HG03066 (cell line): ENCODE results near the gene TYK2.
"Not testable (repeated sequence)": the region's sequence is repeated elsewhere in the genome, so short reads cannot be mapped to it uniquely, and the experiment has no call there.

ENCODE experiments used
- ATAC-seq: cut with Tn5 transposase; IDR thresholded peaks from one replicate; pipeline ENCODE4 v1.9.1; 2021; ENCODE audit warnings: low read depth; ENCODE audit not compliant: unreplicated experiment

TYK2 gene

DNA sequence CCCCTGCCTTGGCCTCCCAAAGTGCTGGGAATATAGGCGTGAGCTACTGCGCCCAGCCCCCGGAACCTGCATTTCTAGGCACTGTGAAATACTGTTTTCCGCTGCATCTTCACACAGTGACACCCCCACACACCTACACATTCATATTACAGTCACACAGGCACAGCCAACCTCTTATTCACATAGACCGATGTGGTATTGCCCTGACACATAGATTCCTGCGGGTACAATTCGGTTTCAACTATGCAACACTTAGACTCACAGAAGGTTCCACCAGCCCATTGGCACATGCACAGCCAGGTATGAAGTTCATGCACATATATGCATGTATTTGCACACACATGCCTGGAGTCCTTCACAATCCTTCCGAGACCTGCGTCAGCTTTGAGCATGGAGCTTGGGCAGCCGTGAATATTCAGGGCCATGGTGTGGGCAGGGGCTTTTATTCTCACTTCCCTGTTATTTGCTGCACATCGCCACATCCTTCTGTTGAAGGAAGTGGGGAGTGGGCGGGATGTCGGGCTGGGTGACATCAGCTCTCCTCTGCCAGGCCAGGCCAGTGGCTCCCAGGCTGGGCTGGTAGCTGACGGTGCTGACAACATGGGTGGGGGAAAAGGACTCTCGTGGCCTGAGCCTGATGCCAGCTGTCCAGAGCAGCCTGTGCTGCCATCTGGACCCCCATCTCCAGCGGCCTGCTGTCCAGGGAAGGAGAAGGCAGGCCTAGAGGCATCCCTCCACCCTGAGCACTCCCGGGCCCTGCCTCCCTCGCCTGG is 28.3 kb upstream of the TYK2 start:
- ATAC-seq: no peak

DNA sequence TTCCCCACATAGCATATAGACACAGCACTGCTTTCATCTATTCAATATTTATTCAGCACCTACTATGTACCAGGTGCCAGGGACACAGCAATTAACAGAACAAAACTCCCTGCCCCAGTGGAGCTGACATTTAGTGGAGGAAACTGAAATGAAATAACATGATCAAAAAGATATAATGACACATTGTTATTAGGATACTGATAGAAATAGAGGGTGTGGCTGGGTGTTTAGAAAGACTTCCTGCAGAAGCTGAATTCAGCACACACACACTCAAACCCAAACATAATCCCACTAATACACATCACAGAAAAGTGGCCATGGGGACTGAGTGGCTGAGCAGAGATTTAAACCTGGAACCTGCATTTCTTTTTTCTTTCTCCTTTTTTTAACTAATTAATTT is 26.7 kb upstream of the TYK2 start:
- ATAC-seq: no peak

- ATAC-seq: no peak
Measured at GRCh38 chr19:10406191-10406590, 25.8 kb upstream of the TYK2 start.

- ATAC-seq: no peak
Measured at GRCh38 chr19:10404888-10405820, 24.8 kb upstream of the TYK2 start.

DNA sequence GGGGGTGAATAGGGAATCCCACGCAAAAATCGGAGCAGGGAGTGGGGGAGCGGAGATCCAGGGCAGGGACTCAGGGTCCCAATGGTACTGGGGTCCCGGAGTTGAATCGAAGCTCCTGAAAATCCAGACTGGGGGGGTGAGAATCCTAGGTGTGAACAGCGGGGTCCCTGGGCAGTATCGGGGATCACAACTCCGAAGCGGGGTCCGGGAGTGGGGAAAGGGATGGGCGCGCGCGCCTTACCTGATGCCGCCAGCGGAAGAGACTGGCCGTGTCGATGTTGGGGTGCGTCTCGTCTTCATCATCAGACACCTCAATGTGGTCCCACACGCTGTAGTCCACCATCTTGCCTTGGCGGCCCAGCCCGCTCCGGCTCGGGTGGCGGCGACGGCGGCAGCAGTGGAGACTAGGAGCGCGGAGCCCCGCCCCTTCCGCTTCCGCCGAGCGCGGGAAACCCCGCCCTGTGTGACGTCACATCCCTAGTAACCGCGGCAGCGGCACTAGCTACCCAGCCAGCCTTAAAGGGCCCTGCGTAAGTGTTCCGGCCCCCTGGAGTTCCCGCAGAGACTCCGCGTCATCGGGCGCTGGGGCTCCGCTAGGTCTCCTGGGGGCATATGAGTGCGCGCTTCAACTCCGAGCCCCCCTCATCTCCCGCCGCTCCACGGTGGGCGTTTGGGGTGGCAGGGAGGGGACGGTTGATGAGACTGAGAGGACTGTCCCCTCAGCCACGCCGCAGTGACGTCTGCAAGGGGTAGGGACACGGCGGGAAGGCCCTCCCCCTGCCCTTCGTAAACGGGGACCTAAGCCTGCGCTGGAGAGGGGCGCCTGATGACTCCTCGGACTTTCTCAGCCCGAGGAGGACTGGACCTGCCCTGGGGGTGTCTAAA is 23.0 kb upstream of the TYK2 start, which contains the start of gene CDC37:
TSS of gene CDC37 (minus strand) at position 406 of the 885 bp plus-strand sequence. CDS start at position 343, 63 bp downstream.
- peak; percentile 66 for ATAC-seq

GRCh38 chr19:10402441-10403038 is 22.2 kb upstream of the TYK2 start:
- no peak for ATAC-seq

GRCh38 chr19:10399878-10400277 is 19.5 kb upstream of the TYK2 start:
- no peak for ATAC-seq

DNA sequence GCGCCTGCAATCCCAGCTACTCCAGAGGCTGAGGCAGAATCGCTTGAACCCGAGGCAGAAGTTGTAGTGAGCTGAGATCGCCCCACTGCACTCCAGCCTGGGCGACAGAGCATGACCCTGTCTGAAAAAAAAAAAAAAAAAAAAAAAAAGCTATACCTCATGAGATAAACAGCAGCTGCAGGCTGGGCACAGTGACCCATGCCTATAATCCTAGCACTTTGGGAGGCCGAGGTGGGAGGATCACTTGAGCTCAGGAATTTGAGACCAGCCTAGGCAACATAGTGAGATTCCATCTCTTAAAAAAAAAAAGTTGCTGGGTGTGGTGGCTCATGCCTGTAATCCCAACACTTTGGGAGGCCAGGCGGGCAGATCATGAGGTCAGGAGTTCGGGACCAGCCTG is 19.0 kb upstream of the TYK2 start:
- not testable (repeated sequence) for ATAC-seq

GRCh38 chr19:10398819-10399218 is 18.4 kb upstream of the TYK2 start:
- no peak for ATAC-seq

- no peak for ATAC-seq
Measured at GRCh38 chr19:10395917-10396316, 15.5 kb upstream of the TYK2 start.

DNA sequence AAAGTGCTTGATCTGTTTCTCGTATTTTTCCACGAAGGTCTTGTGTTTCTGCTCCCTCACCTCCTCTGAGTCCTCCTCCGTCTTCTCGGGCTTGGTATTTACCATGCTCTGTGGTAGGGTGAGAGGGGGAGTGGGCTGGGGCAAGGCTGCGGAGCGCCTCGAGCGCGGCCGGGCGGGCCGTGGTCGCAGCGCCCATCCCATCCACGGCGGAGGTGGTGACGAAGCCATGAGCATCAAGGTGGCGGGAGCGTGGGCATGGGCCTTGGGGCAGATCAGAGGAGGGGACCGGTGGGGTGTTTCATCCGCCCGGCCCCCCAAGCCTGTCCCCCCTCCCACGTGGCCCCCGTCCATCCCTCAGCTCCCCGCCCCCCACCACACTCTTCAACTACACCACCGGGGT is 15.1 kb upstream of the TYK2 start:
- no peak for ATAC-seq

- no peak for ATAC-seq
Measured at GRCh38 chr19:10395003-10395402, 14.6 kb upstream of the TYK2 start.

- ATAC-seq: no peak
Measured at GRCh38 chr19:10393137-10393536, 12.8 kb upstream of the TYK2 start.

GRCh38 chr19:10392120-10392519 is 11.7 kb upstream of the TYK2 start:
- no peak for ATAC-seq

DNA sequence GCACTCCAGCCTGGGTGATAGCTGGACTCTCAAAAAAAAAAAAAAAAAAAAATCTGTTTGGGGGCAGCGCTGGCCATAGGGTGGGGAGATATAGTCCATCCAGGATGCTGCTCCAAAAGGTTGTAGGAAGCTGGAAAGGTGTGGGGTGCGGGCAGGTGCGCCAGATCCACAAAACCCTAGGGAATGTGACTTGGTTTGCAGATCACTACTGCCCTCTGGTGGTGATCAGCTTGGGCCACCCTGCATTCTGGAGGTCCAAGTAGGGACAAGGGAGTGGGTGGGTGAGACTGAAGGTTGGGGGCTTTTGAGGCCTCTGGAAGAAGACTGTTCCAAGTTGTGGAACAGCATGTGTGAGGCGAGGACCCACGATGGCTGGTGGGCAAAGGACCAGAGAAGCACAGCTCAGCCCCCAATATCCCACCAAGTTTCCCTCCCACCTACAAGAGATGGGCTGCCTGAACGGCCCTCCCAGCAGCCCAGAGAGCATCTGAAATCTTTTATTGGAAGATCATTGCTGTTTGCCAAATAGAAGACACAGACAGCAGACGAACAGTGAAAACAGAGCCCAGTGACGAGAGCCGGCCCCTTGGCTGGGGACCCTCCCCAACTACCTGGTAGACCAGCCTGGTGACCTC is 10.4 kb upstream of the TYK2 start:
- ATAC-seq: no peak

- no peak for ATAC-seq
Measured at GRCh38 chr19:10389863-10390262, 9.5 kb upstream of the TYK2 start.

DNA sequence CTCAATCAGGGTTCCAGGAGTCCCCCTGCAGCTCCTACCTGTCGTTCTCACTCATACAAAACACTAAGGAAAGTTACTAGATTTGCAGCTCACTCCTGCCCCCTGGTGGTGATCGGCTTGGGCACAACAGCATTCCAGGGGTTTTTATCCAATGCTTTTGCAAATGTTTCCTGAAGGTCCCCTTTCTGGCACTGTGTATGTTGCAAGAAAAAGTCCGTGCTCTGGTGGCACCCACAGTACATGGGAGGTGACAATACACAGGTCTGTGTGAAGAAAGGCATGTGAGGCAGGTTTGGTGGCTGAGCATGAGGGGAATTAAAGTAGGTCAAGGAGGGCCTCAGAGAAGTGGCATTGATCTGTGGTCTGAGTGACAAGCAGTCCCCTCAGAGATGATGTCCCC is 8.6 kb upstream of the TYK2 start:
- ATAC-seq: no peak

DNA sequence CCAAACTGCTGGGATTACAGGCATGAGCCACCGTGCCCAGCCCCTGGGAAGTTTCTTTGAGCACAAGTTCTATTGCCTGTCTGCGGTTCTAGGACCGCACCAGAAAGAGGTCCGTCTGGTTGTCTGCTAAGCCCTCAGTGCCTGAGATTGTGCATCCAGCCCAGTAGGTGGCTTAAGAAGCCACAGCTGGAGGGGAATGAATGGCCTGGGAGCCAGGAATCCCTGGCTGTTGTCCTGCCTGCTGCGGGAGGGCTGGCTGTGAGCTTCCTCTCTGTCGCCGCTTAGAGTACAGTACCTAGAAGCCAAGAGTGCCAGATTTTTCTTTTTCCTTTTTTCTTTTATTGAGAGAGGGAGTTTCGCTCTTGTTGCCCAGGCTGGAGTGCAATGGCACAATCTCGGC is 4.2 kb upstream of the TYK2 start:
- ATAC-seq: no peak

- ATAC-seq: not testable (repeated sequence)
Measured at GRCh38 chr19:10383223-10383499, 2.8 kb upstream of the TYK2 start.

DNA sequence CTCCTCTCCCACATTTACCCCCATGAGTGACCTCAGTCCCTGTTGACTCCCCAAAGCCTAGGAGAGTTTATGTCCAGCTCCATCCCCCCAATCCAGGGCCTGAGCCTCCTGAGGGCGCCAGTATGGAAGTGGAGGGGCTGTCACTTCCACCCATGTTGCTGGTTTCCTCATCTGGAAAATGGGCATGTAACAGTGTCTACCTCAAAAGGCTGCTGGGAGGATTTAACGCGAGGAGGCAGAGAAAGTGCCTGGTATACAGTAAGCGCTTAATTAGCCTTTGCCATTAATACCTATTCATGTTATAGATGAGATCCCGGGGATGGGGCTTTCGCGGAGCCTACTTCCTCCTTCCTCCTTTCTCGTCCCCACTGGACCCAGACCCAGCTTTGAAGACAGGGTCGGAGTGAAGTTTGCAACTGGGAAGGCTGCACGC is 476 bp downstream of the TYK2 start:
- ATAC-seq: no peak
